ENCODE results near the gene MRPS9.

The MRPS9 gene

DNA sequence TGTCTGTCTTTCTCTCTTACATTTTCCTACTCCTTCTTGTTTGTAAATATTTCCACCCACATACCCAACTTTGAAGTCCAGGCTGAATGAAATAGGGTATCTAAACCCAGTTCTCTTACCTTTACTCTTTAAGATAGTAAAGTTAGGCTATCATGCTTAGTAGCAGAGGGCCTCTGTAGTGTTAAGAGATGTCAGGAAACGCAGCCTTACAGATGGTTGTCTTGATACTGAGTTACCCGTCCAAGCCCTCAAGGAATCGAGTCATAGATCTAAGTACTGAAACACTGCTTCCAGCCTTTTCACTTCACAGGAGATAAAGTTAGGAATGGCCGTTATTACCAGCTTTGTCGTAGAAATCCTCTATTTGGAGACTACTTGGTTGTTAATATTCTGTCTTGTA, 24.3 kb downstream of the MRPS9 start:
- TF ChIP-seq, protein P1, sequence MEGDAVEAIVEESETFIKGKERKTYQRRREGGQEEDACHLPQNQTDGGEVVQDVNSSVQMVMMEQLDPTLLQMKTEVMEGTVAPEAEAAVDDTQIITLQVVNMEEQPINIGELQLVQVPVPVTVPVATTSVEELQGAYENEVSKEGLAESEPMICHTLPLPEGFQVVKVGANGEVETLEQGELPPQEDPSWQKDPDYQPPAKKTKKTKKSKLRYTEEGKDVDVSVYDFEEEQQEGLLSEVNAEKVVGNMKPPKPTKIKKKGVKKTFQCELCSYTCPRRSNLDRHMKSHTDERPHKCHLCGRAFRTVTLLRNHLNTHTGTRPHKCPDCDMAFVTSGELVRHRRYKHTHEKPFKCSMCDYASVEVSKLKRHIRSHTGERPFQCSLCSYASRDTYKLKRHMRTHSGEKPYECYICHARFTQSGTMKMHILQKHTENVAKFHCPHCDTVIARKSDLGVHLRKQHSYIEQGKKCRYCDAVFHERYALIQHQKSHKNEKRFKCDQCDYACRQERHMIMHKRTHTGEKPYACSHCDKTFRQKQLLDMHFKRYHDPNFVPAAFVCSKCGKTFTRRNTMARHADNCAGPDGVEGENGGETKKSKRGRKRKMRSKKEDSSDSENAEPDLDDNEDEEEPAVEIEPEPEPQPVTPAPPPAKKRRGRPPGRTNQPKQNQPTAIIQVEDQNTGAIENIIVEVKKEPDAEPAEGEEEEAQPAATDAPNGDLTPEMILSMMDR (conservative IDR thresholded peaks at IDR 0.05; ENCODE audit: low read depth, low read length) = no peak
- no peak for DNase-seq (ENCODE audit: low read depth)
- no peak overlapping the region for H3K4me3 ChIP-seq (ENCODE audit: low read length)

DNA sequence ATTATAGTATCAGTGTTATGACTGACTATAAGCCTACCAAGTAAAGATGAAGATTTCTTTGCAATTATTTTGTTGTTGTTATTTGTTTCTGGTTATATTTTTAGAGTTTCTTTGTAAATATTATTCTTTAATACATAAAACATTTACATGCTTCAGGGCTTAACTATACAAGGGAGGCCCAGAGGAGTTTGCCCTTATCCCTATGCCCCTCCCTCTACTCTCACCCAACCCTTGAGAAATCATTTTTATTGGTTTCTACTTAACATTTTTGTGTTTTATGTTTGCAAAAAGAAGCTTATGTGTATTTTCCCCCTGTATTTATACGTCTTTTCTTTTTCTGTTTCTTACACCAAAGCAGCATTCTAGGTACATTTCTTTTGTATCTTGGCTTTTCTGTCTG, 30.5 kb downstream of the MRPS9 start:
- no peak for DNase-seq (ENCODE audit: low read depth)
- TF ChIP-seq, protein P1 (conservative IDR thresholded peaks at IDR 0.05; ENCODE audit: low read depth, low read length) = no peak
- H3K4me3 ChIP-seq (ENCODE audit: low read length) = no peak overlapping the region

DNA sequence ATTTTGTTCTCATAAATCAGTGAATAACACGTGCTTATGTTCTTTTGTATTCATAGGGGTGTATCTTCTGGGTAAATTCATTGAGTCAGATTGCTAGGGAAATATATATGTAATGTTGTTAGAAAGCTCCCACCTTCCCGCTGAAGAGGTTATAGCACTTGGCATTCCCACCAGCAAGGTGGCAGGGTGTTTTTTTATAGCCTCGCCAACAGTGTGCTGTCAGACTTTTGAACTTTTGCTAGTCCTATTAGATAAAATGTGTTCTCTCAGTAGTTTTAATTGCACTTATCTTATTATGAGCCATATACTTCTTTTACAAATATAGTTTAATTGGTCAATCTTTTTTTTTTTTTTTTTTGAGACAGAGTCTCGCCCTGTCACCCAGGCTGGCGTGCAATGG, 31.0 kb downstream of the MRPS9 start:
- H3K4me3 ChIP-seq (ENCODE audit: low read length) = no peak overlapping the region
- TF ChIP-seq, protein P1 (conservative IDR thresholded peaks at IDR 0.05; ENCODE audit: low read depth, low read length) = no peak
- no peak for DNase-seq (ENCODE audit: low read depth)

DNA sequence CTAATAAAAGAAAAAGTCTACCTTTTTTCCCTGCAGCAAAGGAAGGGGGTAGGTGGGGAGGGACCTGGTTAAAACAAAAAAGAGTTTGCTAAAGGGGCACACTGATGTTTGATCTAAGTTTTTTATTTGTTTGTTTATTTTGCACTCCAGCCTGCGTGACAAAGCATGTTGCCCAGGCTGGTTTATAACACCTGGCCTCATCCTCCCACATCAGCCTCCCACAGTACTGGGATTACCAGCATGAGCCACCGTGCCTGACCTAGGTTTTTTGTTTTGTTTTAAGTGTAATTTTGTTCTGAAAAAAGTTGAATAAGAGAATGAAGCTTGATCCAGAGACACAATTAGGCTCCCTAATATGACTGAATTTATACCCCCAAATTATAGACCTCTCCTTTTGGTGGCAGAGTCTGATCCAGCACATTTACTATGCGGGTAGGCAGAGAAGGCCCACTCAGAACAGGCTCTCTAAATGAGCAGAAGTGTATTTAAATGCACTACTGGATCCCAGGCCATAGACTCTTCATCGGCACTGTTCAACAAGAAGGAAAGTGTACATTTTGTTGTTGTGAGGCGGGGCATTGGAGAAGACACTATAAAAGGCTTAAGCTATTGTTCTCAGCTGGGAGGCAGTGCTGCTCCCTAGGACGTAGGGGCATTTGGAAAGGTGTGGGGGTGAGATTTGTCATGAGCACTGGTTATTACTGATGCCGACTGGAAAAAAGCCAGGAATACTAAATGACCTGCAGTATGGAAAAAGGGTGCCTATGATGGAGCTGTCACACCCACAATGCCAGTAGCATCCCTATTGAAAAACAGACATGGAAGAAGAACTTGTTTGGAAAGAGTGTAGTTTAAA, 32.4 kb downstream of the MRPS9 start:
- DNase-seq (ENCODE audit: low read depth) = no peak
- TF ChIP-seq, protein P1 (conservative IDR thresholded peaks at IDR 0.05; ENCODE audit: low read depth, low read length) = no peak
- no peak overlapping the region for H3K4me3 ChIP-seq (ENCODE audit: low read length)

DNA sequence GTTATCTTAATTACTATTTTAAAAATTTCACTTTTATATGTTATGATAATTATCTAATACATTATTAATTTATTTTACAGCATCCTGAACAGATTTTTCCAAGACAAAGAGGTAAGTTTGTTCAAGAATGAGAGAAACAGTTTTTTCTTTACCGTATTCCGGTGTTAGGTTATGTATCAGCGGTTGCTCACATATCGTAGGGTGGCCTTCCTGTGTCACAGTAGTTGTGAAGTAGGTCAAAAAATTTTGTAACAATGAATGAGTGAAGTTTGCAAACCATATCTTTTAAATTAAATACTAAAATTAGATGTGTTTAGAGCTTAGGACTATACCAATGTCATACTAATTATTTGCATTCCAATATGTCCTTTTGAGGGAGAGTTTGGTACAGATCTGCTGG, 33.5 kb downstream of the MRPS9 start:
- TF ChIP-seq, protein P1 (conservative IDR thresholded peaks at IDR 0.05; ENCODE audit: low read depth, low read length) = no peak
- DNase-seq (ENCODE audit: low read depth) = no peak
- no peak overlapping the region for H3K4me3 ChIP-seq (ENCODE audit: low read length)

DNA sequence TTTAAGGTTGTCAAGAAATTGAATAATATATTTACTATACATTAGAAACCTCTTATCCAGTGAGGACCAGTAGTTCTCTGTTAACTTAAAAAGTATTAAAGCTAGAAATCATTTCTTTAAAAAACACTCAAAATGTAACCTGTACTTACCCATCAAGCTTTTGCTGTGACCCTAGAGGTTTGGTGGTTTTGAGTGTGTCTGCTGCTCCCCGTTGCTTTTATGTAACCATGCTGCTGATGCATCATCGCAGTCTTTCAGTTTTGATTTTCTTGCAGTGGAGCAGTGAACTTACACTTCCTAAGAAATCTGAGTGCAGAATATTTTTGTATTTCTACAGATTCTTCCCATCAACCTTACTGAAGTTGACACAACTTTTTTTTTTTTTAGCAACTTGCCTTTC, 34.2 kb downstream of the MRPS9 start:
- no peak for DNase-seq (ENCODE audit: low read depth)
- TF ChIP-seq, protein P1 (conservative IDR thresholded peaks at IDR 0.05; ENCODE audit: low read depth, low read length) = no peak

DNA sequence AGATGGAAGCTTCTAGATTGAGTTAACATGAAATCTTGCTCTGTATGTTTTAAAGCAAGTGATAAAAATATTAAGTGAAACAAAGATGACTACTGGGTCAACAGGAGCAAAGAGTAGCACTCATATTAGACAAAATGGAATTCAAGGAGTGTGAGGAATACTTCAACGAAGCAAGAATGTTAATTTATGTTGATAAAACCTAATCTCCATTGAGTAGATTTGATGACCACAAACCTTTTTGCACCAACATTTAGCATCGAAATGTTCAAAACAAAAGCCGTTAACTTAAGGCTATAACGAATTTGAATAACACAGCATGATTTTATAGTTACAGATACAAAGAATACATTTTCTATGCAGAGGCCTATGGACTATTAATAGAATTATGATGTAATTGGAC, 35.7 kb downstream of the MRPS9 start:
- no peak overlapping the region for H3K4me3 ChIP-seq (ENCODE audit: low read length)
- no peak for DNase-seq (ENCODE audit: low read depth)
- TF ChIP-seq, protein P1 (conservative IDR thresholded peaks at IDR 0.05; ENCODE audit: low read depth, low read length) = no peak

More for the DNA sequence above, 34.2 kb downstream of the MRPS9 start:
- H3K4me3 ChIP-seq (ENCODE audit: low read length) = no peak overlapping the region

Measured in retinal pigment epithelial cell (primary cell).